K562 (cell line): ENCODE measurements around the gene NARF.

Experiments used
- CHD2 ChIP-seq: IDR thresholded peaks from 2 replicates; pipeline ENCODE4 v1.6.1; 2011; ENCODE audit warnings: low read depth, low read length
- CTCF ChIP-seq, 3 experiments: IDR thresholded peaks in 2 of 3; conservative IDR thresholded peaks in 1 of 3; 2 replicates each; pipeline ENCODE4 v1.5.1; 2011 to 2012; ENCODE audit warnings: low read length in 3 of 3, mild to moderate bottlenecking in 3 of 3, control low read depth in 2 of 3, improper control_type of control experiment in 1 of 3, inconsistent platforms in 1 of 3, low read depth in 1 of 3, mixed read lengths in 1 of 3, moderate library complexity in 1 of 3; ENCODE audit not compliant: insufficient read depth in 2 of 3
- HDAC1 ChIP-seq, 2 experiments: fragments of 450-650 bp; IDR thresholded peaks; 2 replicates each; pipeline ENCODE4 v1.6.1; 2016 to 2017; ENCODE audit warnings: inconsistent platforms in 1 of 2, mild to moderate bottlenecking in 1 of 2, moderate library complexity in 1 of 2
- HINFP ChIP-seq: fragments of 450-650 bp; conservative IDR thresholded peaks from 2 replicates; pipeline ENCODE4 v1.6.1; 2016; ENCODE audit warnings: missing genetic modification characterization, low read depth, mild to moderate bottlenecking, control low read depth, missing compliant biosample characterization
- ZBED1 ChIP-seq: IDR thresholded peaks from 2 replicates; pipeline ENCODE4 v1.6.1; 2014

GRCh38 chr17:82494236-82495055 lies 35.9 kb downstream of the NARF start:
- no peak for TF ChIP-seq HINFP
- peak; percentile 79 to 97 (median 93) for TF ChIP-seq CTCF (IDR thresholded peaks at IDR 0.05 in 2 of 3, conservative IDR thresholded peaks at IDR 0.05 in 1 of 3; ENCODE audit: insufficient read depth in 2 of 3, low read depth in 1 of 3, low read length in 3 of 3)
- peak; percentile 44 to 98; a peak in 3 of 4 replicates for TF ChIP-seq HDAC1 (IDR thresholded peaks at IDR 0.05)
- no peak for TF ChIP-seq ZBED1
- TF ChIP-seq CHD2: 0 out of 2 replicates have a peak, but pooled peaks have one; percentile 53
